Body of pancreas (tissue), 4 donors: ENCODE results near the gene EML6.

ENCODE experiments used
- CTCF ChIP-seq, 7 experiments: fragments of 450-650 bp in 4 of 7; fragments of 200-600 bp in 3 of 7; sonication (generic) in 3 of 7; IDR thresholded peaks; one replicate each; pipeline ENCODE4 v1.5.1; 2016 to 2019; ENCODE audit warnings: antibody characterized with exemption in 7 of 7
- POLR2A ChIP-seq, 3 donors: fragments of 450-650 bp; IDR thresholded peaks; one replicate each; pipeline ENCODE4 v1.6.1; 2016; ENCODE audit warnings: antibody characterized with exemption in 3 of 3, mild to moderate bottlenecking in 2 of 3

GRCh38 chr2:54726431-54726830 lies 3.0 kb downstream of the EML6 start:
- TF ChIP-seq CTCF (IDR thresholded peaks at IDR 0.05) (no peak), POLR2A (IDR thresholded peaks at IDR 0.05) (no peak)
